CD4-positive, alpha-beta T cell treated with Interleukin-17A for 4 hours (primary cell): Measurements from ENCODE around the gene HOXA5.

ENCODE experiments used
- DNase-seq: peaks from one replicate; pipeline ENCODE4 v3.0.0-alpha.2; 2020; ENCODE audit warnings: mixed read lengths

HOXA5 gene

DNA sequence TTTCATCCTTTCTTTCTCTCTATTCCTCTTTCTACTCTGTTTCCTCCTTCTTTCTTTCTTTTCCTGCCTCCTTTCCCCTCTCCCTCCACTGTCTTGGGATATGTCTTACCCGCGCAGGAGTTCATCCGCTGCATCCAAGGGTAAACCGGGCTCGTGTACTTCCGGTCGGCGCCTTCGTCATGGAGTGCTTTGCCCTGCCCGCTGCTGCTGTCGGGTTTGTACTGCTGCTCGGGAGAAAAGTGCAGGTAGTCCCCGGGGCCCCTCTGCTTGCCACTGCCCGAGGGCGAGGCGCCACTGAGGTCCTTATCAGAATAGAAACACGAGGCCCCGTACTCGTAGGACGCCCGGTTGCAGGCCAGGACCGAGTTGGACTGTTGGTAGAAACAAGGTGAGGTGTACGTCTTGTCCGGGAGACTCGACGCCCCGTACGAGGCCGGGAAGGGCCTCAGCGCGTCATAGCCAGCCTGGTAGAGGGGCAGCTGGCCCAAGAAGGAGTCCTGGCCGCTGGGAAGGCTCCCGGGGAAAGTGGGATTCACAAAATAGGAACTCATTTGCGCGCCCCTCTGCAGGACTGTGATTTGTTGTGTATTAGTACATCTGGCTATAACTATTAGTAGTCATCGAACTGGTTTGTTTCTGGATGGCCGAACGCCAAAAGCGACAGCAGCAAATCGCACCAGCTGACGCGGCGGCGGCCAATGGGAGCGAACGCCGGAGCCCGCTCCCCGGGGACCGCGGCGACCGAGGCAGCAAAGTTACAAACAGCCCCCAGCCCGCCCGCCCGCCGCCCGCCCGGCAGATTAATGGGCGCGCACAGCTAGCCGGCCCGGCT, 3.9 kb upstream of the HOXA5 start, which contains the start of gene HOXA6:
Gene HOXA6, minus strand, starts transcription at position 576 of the 832 bp plus-strand sequence. Its CDS starts 25 bp downstream, at position 551.
- DNase-seq = no peak

GRCh38 chr7:27146491-27147198, 3.2 kb upstream of the HOXA5 start:
- DNase-seq = no peak

DNA sequence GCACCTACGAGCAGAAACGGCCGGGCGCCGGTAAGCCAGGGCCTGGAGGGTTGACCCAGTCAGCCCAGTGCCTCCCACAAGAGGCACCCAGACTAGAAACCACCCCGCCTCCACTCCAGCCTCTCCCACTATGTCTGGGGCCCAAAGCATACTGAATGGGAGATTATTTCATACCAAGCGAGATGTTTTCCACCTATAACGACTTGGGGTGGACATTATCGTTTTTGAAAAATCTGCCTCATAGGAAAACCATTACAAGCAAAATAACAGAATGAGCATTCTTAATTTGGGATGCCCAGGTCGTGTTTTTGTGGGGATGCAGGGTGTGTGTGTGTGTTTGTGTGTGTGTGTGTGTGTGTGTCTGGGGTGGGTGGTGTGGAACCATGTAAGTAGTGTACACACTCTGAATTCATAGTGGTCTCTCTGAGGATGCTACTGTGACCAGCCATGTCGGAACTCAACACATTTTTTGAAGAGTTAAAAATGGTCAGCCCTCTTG, 2.5 kb upstream of the HOXA5 start:
- DNase-seq = no peak

DNA sequence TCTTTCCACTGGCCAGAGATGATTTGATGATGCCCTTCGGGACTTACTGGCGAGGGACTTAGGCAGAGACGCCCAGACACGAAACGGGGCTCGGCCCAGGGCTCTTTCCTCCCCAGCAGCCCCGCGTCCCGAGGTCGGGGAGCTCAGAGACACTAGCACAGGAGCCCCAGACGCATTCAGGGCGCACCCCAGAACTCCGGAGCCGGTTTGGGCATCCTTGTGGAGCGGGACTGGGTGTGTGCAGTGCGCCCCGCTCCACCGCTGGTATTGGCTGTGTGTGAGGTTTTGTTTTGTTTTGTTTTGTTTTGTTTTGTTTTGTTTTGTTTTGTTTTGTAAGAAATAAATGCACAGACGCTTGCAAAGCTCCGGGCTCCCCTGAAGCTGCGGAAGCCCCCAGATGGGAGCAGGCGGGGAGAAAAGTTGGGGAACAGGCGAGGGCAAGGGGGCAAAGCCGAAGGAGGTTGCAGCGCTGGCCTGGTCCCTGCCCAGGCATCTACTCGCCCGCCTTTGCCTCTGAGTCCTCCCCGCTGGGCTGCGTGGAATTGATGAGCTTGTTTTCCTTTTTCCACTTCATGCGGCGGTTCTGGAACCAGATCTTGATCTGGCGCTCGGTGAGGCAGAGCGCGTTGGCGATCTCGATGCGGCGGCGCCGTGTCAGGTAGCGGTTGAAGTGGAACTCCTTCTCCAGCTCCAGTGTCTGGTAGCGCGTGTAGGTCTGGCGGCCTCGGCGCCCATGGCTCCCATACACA, 1.9 kb upstream of the HOXA5 start:
- DNase-seq = no peak

DNA sequence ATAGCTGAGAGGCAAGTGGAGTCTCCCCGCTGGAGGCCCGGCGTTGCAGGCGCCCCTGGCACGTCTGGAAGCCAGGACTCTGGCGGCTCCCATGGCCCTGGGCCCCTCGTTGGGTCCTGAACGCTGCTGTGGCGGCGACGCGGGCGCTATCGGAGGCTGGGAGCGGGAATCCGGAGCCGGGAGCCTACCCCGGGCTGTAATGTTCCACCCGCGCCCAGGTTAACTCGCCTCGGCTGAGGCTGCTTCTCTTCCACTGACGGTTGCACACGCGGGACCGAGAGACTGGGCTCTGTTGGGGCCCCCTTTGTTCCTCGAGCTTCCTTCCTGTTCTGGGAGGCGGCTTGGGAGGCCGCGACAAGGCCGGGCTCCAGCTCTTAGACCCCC, 1.3 kb upstream of the HOXA5 start:
- no peak for DNase-seq

DNA sequence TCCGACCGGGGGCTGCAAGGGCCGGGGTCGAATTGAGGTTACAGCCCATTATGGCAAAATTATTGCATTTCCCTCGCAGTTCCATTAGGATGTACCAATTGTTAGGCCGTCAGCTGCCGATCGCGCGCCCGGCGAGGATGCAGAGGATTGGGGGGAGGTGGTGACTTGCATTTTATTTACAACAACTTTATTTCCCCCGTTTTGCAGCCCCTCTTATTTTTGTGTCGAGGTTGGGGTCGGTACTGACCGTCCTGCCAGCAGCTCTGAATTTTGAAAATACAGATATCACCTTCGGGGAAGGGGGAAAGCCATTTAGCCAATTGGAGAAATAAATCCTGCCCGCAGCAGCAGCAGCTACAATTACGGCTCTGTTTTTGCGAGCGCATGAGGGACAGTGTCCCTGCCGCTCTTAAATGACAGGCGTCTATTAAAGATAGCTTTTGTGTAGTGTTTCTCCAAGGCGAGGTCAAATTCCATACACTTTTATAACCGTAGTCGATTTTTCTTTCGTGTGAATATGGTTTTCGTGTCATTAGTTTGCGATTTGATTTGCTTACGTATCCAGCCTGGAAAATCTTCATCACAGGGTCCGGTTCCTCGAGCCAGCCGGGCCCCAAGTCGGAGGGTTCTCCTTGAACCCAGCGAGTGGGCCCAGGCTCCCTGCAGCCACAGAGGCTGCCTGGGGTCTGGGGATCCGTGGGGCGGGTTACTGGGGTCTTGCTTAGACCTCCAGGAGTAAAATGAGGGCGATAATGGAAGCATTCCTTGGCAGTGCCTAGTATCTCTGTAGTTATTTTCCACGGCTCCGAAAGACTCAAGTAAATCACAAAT, 684 bp upstream of the HOXA5 start:
- DNase-seq = no peak

GRCh38 chr7:27142580-27143022, 880 bp downstream of the HOXA5 start:
- no peak for DNase-seq

GRCh38 chr7:27141923-27142579, 1.4 kb downstream of the HOXA5 start:
- no peak for DNase-seq

- no peak for DNase-seq
These were observed 2.2 kb downstream of the HOXA5 start for GRCh38 chr7:27141137-27141922.

DNA sequence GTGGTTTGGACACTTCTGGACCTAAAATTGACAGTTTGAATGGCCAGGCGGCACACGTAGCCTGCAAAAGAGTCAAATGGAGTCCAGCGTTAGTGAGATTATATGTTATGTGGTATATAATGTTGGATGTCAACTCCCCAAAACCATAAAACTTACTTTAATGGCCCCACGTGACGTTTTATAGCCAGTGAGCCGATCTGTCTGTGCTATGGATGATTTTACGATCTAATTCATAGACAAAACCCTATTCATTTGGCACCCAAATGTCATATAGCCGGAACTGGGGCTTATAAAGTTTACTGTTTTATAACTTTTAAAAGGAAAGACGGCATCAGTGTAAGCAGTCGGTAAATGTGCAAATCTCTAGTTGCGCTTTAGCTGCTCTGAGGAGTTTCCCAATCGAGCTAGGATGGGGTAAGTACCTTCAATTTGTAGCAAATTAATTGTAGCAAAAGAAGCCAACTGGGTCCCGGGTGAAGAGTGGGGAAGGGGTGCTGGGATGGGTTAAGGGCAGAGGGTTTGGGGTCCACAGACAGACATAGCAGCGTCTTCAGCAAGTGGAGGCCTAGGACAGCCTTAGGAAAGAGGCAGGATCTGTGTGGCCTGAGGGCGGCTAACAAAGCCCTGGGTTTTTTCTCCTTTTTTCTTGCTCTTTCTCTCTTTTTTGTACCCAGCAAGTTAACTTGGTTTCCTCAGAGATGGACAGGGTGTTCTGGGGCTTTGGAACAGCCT, 3.2 kb downstream of the HOXA5 start:
- no peak for DNase-seq

DNA sequence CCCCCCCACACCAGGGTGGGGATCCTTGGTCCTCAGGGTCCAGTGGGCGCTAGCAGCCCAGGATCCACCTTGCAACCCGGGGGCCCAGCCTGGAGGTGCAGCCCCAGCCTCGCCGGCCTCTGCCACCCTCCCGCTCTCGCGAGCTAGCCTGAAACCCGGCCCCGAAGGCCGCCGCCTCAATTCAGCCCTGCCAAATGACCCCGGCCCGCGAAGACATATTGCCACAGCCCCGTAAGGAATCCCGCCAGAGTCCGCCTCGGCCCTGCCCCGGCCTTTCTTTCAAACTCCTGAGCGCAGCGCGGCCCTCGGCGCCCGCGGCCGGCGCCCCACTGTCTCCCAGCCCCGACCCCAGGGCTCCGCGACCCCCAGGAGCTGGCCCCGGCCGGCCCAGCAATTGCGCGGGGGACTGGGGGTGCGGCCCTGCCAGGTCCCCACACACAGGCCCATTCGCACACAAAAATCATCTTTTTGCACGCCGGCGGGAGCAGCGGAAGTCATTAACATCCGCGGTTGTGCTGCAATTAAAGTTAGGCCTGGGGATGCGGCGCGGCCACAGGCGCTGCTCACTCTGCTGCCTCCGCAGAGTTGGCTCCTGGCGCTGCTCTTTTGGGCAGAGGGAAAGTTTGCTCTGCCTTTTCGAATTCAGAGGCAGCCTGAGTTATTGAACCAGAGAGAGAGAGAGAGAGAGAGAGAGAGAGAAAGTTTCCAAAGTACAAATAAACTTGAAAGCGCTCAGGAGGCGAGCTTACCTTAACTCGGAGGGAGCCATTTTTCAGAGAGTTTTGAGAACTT, 4.0 kb downstream of the HOXA5 start:
- DNase-seq = no peak

GRCh38 chr7:27138985-27139333, 4.5 kb downstream of the HOXA5 start:
- DNase-seq = no peak

DNA sequence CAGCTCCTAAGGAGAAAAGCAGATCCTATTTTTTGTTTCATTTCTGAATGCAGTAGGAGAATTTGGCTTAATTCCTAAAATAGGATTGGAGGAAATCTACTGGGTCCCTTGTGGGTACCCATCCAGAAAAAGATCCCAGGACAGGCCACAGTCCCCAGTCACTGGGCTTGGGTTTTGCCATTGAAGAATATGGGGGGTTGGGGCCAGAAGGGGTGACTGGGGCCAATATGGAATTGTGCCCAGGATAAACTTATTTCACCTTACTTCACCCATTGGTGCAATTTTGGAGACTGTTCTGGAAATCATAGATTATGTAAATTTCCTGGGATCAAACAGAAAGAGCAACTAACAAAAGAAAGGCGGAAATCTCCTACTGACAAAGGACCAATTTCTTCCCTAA, 5.0 kb downstream of the HOXA5 start:
- no peak for DNase-seq

DNA sequence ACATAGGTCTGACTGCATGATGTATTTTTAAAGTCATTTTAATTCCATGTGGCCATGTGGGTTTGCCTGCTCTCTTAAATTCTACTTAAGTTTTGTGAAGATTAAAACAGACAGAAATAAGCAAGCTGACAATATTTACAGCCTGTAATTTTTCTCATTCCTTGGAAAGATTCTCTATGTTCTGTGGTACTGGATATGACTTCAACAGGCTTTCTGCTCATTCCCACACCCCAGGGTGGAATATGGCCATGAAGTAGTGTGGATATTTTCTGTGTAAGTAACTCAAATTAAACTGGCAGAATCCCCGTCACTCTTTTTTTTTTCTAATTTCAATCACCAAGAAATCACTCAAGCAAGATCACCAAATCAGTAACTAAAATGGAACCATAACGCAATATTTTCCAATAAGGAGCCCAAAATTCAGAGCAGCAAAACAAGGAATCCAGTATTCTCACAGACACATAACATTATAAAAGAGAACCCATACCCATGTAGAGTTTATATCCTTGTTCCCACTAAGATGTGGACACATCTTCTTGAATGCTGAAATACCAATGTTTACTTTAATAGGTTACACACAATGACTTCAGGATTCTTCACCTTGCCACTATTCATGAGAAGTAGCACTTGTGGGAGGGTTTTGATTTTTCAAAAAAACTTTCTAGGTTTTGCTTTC, 5.7 kb downstream of the HOXA5 start:
- no peak for DNase-seq

- no peak for DNase-seq
These were observed 9.1 kb downstream of the HOXA5 start for GRCh38 chr7:27134392-27134791.

DNA sequence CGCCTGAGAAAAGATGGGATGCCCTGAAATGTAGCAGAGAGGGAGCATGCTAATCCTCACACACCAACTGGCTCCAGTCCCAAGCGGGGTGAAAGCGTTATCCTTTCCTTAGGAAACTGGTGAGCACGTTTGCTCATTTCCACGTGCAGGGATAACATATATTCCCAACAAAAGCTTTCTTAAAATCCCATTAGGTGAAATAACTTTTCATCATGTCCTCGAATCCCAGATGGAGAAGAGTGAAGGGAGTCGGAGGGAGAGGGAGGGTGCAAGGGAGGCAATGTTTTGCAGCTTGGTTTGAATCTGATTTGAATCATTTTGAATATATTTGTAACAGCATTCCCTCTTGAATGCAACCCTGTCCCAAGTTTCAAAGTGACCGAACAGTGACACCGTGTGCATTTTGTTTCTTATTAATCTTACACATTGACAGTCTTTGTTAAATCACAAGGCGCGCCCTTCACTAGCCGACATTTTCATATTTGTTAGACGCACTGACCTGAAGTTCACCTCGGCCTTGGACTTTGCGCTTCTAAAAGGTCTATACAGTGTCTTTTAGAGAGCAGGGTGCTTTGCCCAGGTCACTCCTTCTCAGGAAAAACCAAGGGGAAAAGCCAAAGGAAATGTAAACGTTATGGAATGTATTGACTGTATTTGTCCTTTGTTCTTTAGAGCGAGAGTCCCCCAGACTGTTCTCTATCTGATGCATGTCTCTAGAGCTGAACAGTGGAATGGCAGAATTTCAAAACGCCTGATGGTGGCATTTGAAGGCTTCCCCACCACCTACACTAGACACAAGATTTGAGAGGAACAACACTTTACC, 9.9 kb downstream of the HOXA5 start:
- DNase-seq = no peak

DNA sequence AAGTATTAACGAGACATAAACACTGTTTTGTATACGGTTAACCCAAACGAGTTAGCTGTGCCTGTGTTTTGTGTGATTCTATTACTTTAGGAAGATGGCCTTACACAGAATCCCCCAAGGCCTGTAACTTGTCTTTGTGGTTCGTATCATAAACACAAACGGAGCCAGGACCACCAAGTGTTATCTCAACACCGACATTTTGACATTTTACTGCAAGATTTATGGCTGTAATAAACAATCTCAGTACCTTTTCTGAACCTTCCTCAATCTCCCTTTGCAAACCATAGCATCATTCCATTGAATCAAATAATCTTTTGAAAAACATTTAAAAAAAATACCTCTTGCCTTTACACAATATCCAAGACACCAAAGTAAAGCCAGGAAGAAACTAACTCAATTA, 10.5 kb downstream of the HOXA5 start:
- DNase-seq = no peak

- no peak for DNase-seq
These were observed 11.3 kb downstream of the HOXA5 start for GRCh38 chr7:27132214-27132613.
